SJSA1 (cell line): ENCODE measurements around the gene C1QL2. TPM values are rescaled to one million over a fixed set of nuclear protein-coding genes. Genes with fewer than 3 reads are reported as not detected.

Experiments used
- DNase-seq, 2 experiments: peaks; one replicate each; pipeline ENCODE4 v3.0.0-alpha.2; 2015 to 2020; ENCODE audit warnings: low spot score in 2 of 2, low read depth in 1 of 2
- H3K27ac ChIP-seq: fragments of 250-450 bp; sonication (Bioruptor Pico); 2 replicates; pipeline ENCODE4 v1.5.1; 2020; ENCODE audit warnings: mild to moderate bottlenecking, moderate library complexity
- H3K27me3 ChIP-seq: fragments of 250-450 bp; sonication (Bioruptor Pico); replicated peaks from 2 replicates; pipeline ENCODE4 v1.5.1; 2020; ENCODE audit warnings: mild to moderate bottlenecking, moderate library complexity
- H3K36me3 ChIP-seq: fragments of 250-450 bp; sonication (Bioruptor Pico); 2 replicates; pipeline ENCODE4 v1.5.1; 2020; ENCODE audit warnings: mild to moderate bottlenecking
- H3K4me1 ChIP-seq: fragments of 250-450 bp; sonication (Bioruptor Pico); replicated peaks from 2 replicates; pipeline ENCODE4 v1.6.1; 2021; ENCODE audit warnings: mild to moderate bottlenecking
- H3K4me3 ChIP-seq: fragments of 250-450 bp; sonication (Bioruptor Pico); 2 replicates; pipeline ENCODE4 v1.5.1; 2020; ENCODE audit warnings: mild to moderate bottlenecking
- H3K9me3 ChIP-seq: fragments of 250-450 bp; sonication (Bioruptor Pico); replicated peaks from 2 replicates; pipeline ENCODE4 v1.5.1; 2020; ENCODE audit warnings: mild to moderate bottlenecking
- total RNA-seq: library from RNA; depleted of rRNA; stranded (reverse); fragments of >200 nt; shearing (Covaris generic); gene quantifications from 2 replicates; pipeline ENCODE4 v1.2.3, GENCODE V29; 2014

The C1QL2 gene
- total RNA-seq, 1 experiment from 2014 or later, result not detected

- peaks cover 3% of the 10 kb centered on the region; the same call in 1 of the 2 replicates for H3K4me1 ChIP-seq
- H3K27ac ChIP-seq, result no peak overlapping the region
- no peak overlapping the region for H3K4me3 ChIP-seq
- H3K27me3 ChIP-seq, result no peaks in the 10 kb centered on the region; the same call in 1 of the 2 replicates
- no peaks in the 10 kb centered on the region for H3K36me3 ChIP-seq
- DNase-seq, result no peak
- no peaks in the 10 kb centered on the region for H3K9me3 ChIP-seq
These were observed 15.9 kb upstream of the C1QL2 start for GRCh38 chr2:119174216-119174992.

DNA sequence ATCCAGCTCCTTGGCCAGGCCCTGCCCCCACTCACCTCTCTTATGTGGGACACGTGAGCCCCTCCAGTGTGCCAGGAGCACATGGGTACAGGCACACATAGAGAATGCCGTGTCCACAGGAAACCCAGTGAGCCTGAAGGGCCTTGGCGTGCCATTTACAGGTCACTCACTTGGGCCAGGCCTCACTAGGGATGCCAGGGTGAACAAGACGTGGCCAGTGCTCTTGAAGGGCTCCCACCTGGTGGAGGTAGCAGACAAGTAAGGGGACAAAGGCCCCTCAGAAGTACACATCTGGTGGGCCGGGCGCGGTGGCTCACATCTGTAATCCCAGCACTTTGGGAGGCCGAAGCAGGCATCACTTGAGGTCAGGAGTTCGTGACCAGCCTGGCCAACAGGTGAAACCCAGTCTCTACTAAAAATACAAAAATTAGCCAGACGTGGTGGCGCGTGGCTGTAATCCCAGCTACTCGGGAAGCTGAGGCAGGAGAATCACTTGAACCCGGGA lies 15.1 kb upstream of the C1QL2 start:
- no peaks in the 10 kb centered on the region for H3K36me3 ChIP-seq

GRCh38 chr2:119170504-119170903 lies 12.0 kb upstream of the C1QL2 start:
- H3K36me3 ChIP-seq, result no peaks in the 10 kb centered on the region
- H3K9me3 ChIP-seq, result no peaks in the 10 kb centered on the region

More for the DNA sequence above, 15.1 kb upstream of the C1QL2 start:
- H3K27me3 ChIP-seq, result no peaks in the 10 kb centered on the region; the same call in 1 of the 2 replicates
- H3K27ac ChIP-seq, result no peak overlapping the region
- H3K4me1 ChIP-seq, result no peaks in the 10 kb centered on the region
- H3K4me3 ChIP-seq, result no peak overlapping the region
- DNase-seq, result no peak
- no peaks in the 10 kb centered on the region for H3K9me3 ChIP-seq

GRCh38 chr2:119169717-119170116 lies 11.2 kb upstream of the C1QL2 start:
- no peaks in the 10 kb centered on the region for H3K36me3 ChIP-seq
- DNase-seq, result no peak
- no peaks in the 10 kb centered on the region; the same call in 1 of the 2 replicates for H3K27me3 ChIP-seq
- no peak overlapping the region for H3K27ac ChIP-seq
- no peak overlapping the region for H3K4me3 ChIP-seq
- H3K4me1 ChIP-seq, result no peaks in the 10 kb centered on the region
- H3K9me3 ChIP-seq, result no peaks in the 10 kb centered on the region

More at GRCh38 chr2:119170504-119170903, 12.0 kb upstream of the C1QL2 start:
- H3K4me3 ChIP-seq, result no peak overlapping the region
- no peaks in the 10 kb centered on the region; the same call in 1 of the 2 replicates for H3K27me3 ChIP-seq
- no peak for DNase-seq
- no peak overlapping the region for H3K27ac ChIP-seq
- H3K4me1 ChIP-seq, result no peaks in the 10 kb centered on the region

DNA sequence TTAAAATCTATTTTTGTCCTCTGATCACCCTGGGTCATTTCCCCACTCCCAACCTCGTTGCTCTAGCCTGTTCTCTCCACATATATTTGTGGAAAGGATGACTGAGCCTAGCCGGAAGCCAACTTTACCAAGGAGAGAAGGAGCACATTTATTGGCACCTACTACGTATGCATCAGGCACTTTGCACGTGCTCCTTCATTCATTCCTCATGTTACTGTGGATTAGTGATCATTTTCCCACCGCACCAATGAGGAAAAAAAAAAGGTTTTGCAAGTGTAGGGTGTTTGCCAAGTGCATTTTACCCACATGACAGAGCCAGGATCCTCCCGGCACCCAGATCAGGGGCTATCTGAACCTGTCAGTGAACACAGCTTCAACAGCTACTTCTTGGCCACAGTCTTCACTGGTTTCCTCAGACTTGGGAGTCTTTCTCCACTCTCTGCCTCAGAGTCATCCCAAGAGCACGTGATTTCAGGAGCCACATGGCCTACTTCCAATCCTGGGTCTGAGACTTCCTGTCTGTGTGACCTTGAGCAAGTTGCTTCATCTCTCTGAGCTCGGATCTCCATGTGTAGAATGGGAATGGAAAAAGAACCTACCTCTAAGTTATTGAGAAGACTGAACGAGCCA lies 1.9 kb upstream of the C1QL2 start:
- Histone ChIP-seq H3K9me3 (no peaks in the 10 kb centered on the region), H3K4me3 (no peak overlapping the region), H3K4me1 (no peaks in the 10 kb centered on the region), H3K27ac (no peak overlapping the region), H3K36me3 (no peaks in the 10 kb centered on the region), H3K27me3 (peaks cover 50% of the 10 kb centered on the region)
- no peak for DNase-seq

DNA sequence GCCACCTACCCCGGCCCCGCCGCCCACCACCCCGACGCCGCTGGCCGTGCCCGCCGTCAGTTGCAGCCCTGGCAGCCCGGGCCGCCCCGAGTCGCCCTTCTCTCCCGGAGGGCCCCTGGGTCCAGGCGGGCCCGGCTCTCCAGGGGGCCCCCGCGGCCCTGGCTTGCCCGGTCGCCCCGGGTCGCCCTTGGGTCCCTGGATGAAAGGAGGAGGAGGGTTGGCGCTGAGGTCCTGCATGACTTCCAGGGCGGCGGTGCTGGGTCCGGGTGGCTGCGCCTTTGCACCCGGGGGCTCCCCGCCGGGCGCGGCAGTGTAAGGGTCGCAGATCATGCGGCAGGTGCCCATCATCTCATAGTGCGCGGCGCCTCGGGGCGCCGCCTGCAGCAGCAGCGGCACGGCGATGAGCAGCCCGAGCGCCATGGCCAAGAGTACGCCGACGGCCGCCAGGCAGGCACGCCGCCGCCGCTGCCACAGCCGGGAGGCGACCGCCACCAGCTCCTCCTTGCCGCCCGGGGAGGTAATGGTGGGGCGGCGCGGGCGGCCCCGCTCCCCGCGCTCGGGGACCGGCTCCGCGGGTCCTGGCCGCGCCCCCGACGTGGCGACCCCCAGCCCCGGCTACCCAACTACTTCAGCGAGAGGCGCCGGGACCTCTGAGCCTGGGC lies 570 bp downstream of the C1QL2 start:
- DNase-seq, result no peak
- Histone ChIP-seq H3K36me3 (no peaks in the 10 kb centered on the region), H3K27ac (no peak overlapping the region), H3K4me1 (no peaks in the 10 kb centered on the region), H3K4me3 (no peak overlapping the region), H3K27me3 (peaks cover 58% of the 10 kb centered on the region), H3K9me3 (no peaks in the 10 kb centered on the region)

DNA sequence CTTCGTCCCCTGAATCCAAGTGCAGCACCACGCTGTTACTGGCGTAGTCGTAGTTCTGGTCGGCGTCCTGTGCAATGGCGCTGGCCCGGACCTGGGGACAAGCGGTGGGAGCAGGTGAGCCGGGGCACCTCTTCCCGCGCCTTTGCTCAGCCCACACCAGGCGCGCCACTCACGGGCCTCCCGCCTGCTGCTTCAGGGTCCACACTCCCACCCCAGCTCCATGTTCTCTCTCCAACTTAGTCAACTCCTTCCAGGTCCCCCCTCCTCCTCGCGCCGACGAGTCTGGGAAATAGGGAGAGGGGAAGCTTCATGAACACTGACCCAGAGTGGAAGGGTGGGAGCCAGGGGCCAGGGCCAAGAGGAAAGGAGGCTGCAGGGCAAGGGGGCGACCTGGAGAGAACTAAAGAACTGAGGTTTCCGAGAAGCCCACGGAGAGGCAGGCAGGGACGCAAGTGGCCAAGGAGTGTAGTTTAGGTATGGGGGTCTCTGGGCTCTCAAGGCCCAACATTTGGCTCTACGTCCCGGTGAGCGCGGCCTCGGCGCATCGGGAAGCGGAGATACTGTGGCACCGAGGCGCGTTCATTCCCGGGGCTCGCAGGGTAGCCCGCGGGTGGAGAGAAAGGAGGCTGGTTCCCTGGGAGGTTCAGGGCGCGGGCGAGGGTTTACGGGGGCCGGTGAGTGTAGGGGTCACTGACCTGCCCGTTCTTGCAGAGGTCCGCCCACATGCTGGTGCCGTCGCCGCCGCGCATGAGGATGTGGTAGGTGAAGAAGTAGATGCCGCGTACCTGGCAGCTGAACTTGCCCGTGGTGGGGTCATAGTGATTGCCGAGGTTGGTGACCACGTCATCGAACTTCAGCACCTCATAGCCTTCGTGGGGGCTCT lies 1.4 kb downstream of the C1QL2 start:
- Histone ChIP-seq H3K4me3 (no peak overlapping the region), H3K4me1 (no peaks in the 10 kb centered on the region), H3K36me3 (no peaks in the 10 kb centered on the region), H3K9me3 (no peaks in the 10 kb centered on the region), H3K27ac (no peak overlapping the region), H3K27me3 (peaks cover 58% of the 10 kb centered on the region)
- DNase-seq, result no peak

GRCh38 chr2:119156105-119156890 lies 2.3 kb downstream of the C1QL2 start:
- no peaks in the 10 kb centered on the region for H3K36me3 ChIP-seq
- H3K9me3 ChIP-seq, result no peaks in the 10 kb centered on the region
- H3K4me1 ChIP-seq, result no peaks in the 10 kb centered on the region
- DNase-seq, result no peak
- no peak overlapping the region for H3K27ac ChIP-seq
- no peak overlapping the region for H3K4me3 ChIP-seq
- peaks cover 58% of the 10 kb centered on the region for H3K27me3 ChIP-seq

- Histone ChIP-seq H3K4me3 (no peak overlapping the region), H3K36me3 (no peaks in the 10 kb centered on the region), H3K27ac (no peak overlapping the region), H3K27me3 (peaks cover 55% of the 10 kb centered on the region), H3K9me3 (no peaks in the 10 kb centered on the region), H3K4me1 (no peaks in the 10 kb centered on the region)
- DNase-seq, result no peak
These were observed 2.9 kb downstream of the C1QL2 start for GRCh38 chr2:119155633-119156032.

DNA sequence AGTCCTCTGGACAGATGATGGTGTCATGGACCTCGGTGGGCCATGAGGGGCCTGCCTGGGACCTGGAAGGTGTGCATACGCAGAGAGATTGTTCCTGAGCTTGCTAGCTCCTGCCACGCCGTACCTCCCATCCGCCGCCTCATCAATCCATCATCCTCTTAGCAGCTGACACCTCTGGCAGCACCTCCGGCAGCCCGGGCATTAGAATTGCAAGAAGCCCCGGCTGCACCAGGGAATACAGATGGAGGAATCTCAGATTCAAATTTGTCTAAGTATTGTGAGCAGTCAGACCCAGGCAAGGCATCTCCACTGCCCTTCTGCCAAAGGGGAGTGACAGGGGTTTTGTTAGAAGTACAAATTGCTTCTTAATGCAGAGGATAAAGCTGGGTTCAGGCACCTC lies 4.5 kb downstream of the C1QL2 start:
- Histone ChIP-seq H3K36me3 (no peaks in the 10 kb centered on the region), H3K4me3 (no peak overlapping the region), H3K4me1 (no peaks in the 10 kb centered on the region), H3K9me3 (no peaks in the 10 kb centered on the region), H3K27me3 (peaks cover 39% of the 10 kb centered on the region), H3K27ac (no peak overlapping the region)
- DNase-seq, result no peak

- Histone ChIP-seq H3K4me1 (no peaks in the 10 kb centered on the region), H3K9me3 (no peaks in the 10 kb centered on the region), H3K4me3 (no peak overlapping the region), H3K36me3 (no peaks in the 10 kb centered on the region), H3K27me3 (peaks cover 3% of the 10 kb centered on the region), H3K27ac (no peak overlapping the region)
- no peak for DNase-seq
These were observed 8.9 kb downstream of the C1QL2 start for GRCh38 chr2:119149611-119150010.

GRCh38 chr2:119147776-119148715 lies 10.5 kb downstream of the C1QL2 start:
- DNase-seq, result no peak
- H3K27ac ChIP-seq, result no peak overlapping the region
- H3K27me3 ChIP-seq, result peaks cover 11% of the 10 kb centered on the region
- H3K36me3 ChIP-seq, result no peaks in the 10 kb centered on the region
- no peaks in the 10 kb centered on the region for H3K4me1 ChIP-seq
- H3K9me3 ChIP-seq, result no peaks in the 10 kb centered on the region
- no peak overlapping the region for H3K4me3 ChIP-seq
